GM13977 (cell line): ENCODE measurements around the gene THAP3.

Experiments used
- DNase-seq: peaks from one replicate; pipeline ENCODE4 v3.0.0; 2012; ENCODE audit warnings: low spot score
- in situ Hi-C: fragments of 300-500 bp; cut with MboI; formaldehyde crosslinking; loops from one replicate; pipeline ENCODE4 v1.12.0; 2022; ENCODE audit warnings: low sequenced_read_pairs, low pct_unique_long_range_greater_than_20kb, mixed read lengths, inconsistent platforms; ENCODE audit not compliant: unreplicated experiment
- TF ChIP-seq, protein P1 (sequence below): IDR thresholded peaks from 2 replicates; pipeline ENCODE4 v1.5.1; 2012; ENCODE audit warnings: mild to moderate bottlenecking, control low read depth; ENCODE audit not compliant: insufficient read depth; ENCODE audit errors: extremely low read depth, missing control alignments

The THAP3 gene

DNA sequence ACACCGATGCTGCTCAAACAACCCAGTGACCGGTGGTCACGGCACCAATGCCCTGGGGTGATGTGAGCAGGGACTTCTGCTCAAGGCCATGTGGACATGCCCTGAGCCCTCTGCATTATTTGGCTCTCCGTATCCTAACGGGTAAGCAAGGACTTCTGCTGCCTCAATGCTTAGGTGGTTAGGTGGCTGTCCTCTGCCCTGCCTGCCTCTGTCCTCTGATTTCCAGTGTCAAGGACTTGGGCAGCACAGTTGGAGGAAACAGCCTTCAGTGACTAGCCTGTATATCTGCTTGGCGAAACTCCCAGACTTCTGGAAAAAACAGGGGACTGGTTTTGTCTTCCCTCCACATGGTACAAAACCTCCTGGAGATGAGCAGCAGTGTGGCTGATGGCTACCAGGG lies 42.5 kb downstream of the THAP3 start:
- in situ Hi-C loops = no loop called here
- DNase-seq = no peak
- TF ChIP-seq, protein P1, sequence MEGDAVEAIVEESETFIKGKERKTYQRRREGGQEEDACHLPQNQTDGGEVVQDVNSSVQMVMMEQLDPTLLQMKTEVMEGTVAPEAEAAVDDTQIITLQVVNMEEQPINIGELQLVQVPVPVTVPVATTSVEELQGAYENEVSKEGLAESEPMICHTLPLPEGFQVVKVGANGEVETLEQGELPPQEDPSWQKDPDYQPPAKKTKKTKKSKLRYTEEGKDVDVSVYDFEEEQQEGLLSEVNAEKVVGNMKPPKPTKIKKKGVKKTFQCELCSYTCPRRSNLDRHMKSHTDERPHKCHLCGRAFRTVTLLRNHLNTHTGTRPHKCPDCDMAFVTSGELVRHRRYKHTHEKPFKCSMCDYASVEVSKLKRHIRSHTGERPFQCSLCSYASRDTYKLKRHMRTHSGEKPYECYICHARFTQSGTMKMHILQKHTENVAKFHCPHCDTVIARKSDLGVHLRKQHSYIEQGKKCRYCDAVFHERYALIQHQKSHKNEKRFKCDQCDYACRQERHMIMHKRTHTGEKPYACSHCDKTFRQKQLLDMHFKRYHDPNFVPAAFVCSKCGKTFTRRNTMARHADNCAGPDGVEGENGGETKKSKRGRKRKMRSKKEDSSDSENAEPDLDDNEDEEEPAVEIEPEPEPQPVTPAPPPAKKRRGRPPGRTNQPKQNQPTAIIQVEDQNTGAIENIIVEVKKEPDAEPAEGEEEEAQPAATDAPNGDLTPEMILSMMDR = no peak

DNA sequence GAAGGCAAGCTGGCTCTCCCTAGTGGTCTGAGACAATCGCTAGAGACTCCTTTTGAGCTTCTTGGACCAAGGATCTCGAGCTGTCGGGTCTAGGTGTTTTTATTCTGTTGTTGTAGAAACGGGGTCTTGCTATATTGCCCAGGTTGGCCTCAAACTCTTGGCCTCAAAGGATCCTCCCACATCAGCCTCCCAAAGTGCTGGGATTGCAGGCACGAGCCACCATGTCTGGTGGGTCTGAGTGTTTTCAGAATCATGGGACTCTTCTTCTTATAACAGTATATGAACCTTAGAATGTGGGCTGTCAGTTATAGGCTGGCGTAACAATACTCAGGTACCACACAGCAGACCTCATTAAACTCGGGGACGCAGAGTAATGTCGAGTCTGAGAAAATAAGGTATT lies 43.8 kb downstream of the THAP3 start:
- DNase-seq = no peak
- TF ChIP-seq, protein P1 = no peak
- in situ Hi-C loops = no loop called here

GRCh38 chr1:6672558-6672957 lies 47.9 kb downstream of the THAP3 start:
- in situ Hi-C loops = no loop called here
- DNase-seq = no peak
- TF ChIP-seq, protein P1 = no peak

DNA sequence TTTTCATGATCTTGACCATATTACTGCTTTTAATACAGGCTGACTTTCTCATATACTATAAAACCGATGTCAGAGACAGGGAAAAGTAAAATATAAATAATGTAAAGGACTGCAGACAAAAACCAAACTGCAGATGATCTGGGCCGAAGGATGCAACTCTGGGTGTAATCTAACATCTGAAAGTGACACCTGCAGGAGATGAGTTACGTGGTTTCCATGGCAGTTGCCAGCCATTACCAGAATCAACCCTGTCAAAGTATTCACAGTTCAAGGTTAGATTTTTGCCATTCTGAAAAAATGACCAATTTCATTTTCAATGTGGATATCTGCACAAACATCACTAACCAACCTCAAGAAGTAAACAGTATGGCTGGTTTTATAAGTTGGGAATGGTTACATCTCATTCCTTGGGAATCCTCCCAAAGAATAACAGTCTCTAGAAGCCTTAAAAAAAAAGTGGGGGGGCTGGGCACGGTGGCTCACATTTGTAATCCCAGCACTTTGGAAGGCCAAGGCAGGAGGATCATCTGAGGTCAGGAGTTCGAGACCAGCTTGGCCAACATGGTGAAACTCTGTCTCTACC lies 49.2 kb downstream of the THAP3 start:
- in situ Hi-C loops = no loop called here
- TF ChIP-seq, protein P1 = no peak
- no peak for DNase-seq

- DNase-seq = no peak
- in situ Hi-C loops = no loop called here
- TF ChIP-seq, protein P1 = no peak
Measured at GRCh38 chr1:6674771-6675170, 50.1 kb downstream of the THAP3 start.

- in situ Hi-C loops = no loop called here
- DNase-seq = no peak
Measured at GRCh38 chr1:6675941-6676340, 51.3 kb downstream of the THAP3 start.

More at GRCh38 chr1:6675941-6676340, 51.3 kb downstream of the THAP3 start:
- TF ChIP-seq, protein P1 = no peak
